Lower leg skin (tissue), 4 donors: ENCODE data around the gene DENND1A. TPM values are rescaled to one million over a fixed set of nuclear protein-coding genes. Genes with fewer than 3 reads are reported as not detected.

Source experiments
- DNase-seq, 2 donors: peaks; one replicate each; pipeline ENCODE4 v3.0.0-alpha.2; 2019; ENCODE audit warnings: low spot score in 2 of 2
- H3K4me3 ChIP-seq: fragments of 200-600 bp; sonication (generic); 2 replicates; pipeline ENCODE4 v1.5.1; 2017; ENCODE audit warnings: mild to moderate bottlenecking, low read depth; ENCODE audit not compliant: poor library complexity, severe bottlenecking
- POLR2A ChIP-seq, 2 donors: fragments of 450-650 bp; IDR thresholded peaks; one replicate each; pipeline ENCODE4 v1.6.1; 2016 to 2017; ENCODE audit warnings: antibody characterized with exemption in 2 of 2, mild to moderate bottlenecking in 1 of 2, moderate library complexity in 1 of 2
- WGBS, 2 donors: methylation state at CpG; one replicate each; pipeline ENCODE4 v1.1.5; 2018; 5-methylcytosine and 5-hydroxymethylcytosine counted together
- intact Hi-C: fragments of 100-400 bp; cut with DNase I; formaldehyde crosslinking; loops from one replicate; pipeline ENCODE4 v1.15.0; 2023; ENCODE audit warnings: low total_unique reads
- total RNA-seq, 4 donors: library from RNA; depleted of rRNA; stranded (reverse); fragments of >200 nt; gene quantifications; one replicate each; pipeline ENCODE4 v1.1.0, GENCODE V29; 2016
- TF ChIP-seq, protein P1 (sequence below), 3 donors: fragments of 450-650 bp; IDR thresholded peaks; one replicate each; pipeline ENCODE4 v1.5.1; 2016; ENCODE audit warnings: antibody characterized with exemption in 3 of 3, mild to moderate bottlenecking in 3 of 3, moderate library complexity in 2 of 3

Gene DENND1A
- total RNA-seq, 4 donors from 2014 or later: 6.5 to 16.3 (median 12.3) TPM

DNA sequence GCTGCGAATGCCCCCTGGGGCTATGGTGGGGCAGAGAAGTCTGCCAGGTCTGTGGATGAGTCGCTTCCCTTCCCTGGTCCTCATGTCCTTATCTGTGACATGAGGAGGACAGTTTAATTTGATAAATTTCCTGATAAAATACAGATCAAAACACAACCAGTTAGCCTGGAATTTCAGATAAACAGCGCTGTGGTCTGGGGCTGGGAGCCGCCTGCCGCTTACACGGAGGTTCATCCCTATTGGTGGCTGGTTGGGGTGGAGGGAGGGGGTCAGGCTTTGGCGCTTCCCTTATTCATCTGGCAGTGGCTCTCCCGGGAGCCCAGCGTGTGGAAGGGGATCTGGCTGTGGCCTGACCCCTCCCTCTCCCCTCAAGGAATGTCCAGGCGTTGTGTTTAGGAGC lies 556.0 kb downstream of the DENND1A start:
- intact Hi-C loops: no loop called here
- TF ChIP-seq, protein P1, sequence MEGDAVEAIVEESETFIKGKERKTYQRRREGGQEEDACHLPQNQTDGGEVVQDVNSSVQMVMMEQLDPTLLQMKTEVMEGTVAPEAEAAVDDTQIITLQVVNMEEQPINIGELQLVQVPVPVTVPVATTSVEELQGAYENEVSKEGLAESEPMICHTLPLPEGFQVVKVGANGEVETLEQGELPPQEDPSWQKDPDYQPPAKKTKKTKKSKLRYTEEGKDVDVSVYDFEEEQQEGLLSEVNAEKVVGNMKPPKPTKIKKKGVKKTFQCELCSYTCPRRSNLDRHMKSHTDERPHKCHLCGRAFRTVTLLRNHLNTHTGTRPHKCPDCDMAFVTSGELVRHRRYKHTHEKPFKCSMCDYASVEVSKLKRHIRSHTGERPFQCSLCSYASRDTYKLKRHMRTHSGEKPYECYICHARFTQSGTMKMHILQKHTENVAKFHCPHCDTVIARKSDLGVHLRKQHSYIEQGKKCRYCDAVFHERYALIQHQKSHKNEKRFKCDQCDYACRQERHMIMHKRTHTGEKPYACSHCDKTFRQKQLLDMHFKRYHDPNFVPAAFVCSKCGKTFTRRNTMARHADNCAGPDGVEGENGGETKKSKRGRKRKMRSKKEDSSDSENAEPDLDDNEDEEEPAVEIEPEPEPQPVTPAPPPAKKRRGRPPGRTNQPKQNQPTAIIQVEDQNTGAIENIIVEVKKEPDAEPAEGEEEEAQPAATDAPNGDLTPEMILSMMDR (IDR thresholded peaks at IDR 0.05): no peak
- no peak for TF ChIP-seq POLR2A (IDR thresholded peaks at IDR 0.05)
- no peak for DNase-seq
- H3K4me3 ChIP-seq: no peak overlapping the region
- WGBS, 2 donors: 14 to 32% methylated on average over 9 to 10 of the region's 10 CpGs

DNA sequence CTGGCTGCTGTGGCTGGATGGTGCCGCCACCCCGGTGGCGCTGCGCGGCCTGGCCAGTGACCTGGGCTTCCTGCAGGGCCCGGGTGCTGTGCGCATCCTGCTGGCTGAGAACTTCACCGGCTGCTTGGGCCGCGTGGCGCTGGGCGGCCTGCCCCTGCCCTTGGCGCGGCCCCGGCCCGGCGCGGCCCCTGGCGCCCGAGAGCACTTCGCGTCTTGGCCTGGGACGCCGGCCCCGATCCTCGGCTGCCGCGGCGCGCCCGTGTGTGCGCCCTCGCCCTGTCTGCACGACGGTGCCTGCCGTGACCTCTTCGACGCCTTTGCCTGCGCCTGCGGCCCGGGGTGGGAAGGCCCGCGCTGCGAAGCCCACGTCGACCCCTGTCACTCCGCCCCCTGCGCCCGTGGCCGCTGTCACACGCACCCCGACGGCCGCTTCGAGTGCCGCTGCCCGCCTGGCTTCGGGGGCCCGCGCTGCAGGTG lies 556.4 kb downstream of the DENND1A start:
- DNase-seq: no peak
- WGBS, 2 donors: 7 to 18% methylated on average over 6 to 44 of the region's 60 CpGs
- no peak overlapping the region for H3K4me3 ChIP-seq
- intact Hi-C loops: no loop called here
- no peak for TF ChIP-seq POLR2A (IDR thresholded peaks at IDR 0.05)
- TF ChIP-seq, protein P1 (IDR thresholded peaks at IDR 0.05): no peak

DNA sequence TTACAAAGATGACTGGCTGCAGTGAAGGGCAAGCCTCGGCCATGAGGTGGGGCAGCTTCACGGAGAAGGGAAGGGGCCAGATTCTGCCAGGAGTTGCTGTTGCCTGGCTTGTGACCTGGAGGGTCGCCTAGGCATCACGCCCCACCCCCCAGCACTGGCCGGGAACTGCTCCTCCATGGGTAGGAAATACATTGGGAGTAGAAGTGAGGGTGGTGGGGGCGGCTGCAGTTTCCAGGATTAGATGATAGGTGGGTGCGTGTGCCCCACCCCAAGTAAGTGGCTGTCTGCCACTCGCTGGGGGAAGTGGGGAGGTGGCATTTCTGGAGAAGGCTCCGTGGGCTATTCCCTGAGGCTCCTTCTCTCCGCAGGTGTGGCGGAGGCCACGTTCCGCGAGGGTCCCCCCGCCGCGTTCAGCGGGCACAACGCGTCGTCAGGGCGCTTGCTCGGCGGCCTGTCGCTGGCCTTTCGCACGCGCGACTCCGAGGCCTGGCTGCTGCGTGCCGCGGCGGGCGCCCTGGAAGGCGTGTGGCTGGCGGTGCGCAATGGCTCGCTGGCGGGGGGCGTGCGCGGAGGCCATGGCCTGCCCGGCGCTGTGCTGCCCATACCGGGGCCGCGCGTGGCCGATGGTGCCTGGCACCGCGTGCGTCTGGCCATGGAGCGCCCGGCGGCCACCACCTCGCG lies 557.0 kb downstream of the DENND1A start:
- TF ChIP-seq, protein P1 (IDR thresholded peaks at IDR 0.05): no peak
- no peak overlapping the region for H3K4me3 ChIP-seq
- WGBS, 2 donors: 33 to 44% methylated on average over 10 to 19 of the region's 58 CpGs
- no peak for DNase-seq
- intact Hi-C loops: no loop called here

DNA sequence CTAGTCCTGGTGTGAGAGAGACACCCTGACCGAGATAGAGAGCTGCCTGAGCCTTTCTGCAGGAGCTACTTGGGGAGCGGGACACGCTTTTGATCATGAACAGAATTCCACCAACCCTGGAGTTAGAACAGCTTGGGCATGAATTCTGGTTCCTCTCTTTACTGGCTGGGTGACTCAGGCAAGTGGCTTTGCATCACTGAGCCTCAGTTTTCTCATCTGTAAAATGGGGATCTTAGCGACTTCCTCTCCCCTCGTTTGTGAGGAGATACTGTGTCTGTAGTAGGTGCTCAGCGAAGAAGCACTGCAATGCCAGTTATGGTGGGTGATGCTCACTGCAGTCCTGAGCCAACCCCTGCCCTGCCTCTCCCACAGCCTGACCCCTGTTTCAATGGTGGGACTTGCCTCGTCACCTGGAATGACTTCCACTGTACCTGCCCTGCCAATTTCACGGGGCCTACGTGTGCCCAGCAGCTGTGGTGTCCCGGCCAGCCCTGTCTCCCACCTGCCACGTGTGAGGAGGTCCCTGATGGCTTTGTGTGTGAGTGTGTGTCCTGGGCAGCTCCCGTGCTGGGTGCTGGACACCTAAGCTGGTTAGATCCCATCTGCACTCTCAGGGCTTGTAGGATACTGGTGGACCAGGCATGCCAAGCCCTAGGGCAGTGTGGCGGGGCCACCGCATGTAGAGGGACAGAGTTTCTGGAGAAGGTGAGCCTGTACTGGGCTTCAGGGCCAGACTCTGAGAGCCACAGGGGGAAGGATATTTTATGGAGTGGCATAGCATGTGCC lies 557.9 kb downstream of the DENND1A start:
- intact Hi-C loops: no loop called here

DNA sequence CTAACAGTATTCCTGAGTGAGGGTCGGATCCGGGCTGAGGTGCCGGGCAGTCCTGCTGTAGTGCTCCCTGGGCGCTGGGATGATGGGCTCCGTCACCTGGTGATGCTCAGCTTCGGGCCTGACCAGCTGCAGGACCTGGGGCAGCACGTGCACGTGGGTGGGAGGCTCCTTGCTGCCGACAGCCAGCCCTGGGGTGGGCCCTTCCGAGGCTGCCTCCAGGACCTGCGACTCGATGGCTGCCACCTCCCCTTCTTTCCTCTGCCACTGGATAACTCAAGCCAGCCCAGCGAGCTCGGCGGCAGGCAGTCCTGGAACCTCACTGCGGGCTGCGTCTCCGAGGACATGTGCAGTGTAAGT lies 558.7 kb downstream of the DENND1A start:
- TF ChIP-seq, protein P1 (IDR thresholded peaks at IDR 0.05): no peak
- TF ChIP-seq POLR2A (IDR thresholded peaks at IDR 0.05): no peak
- WGBS, 2 donors: 71 to 73% methylated on average over 15 to 18 of the region's 18 CpGs
- no peak for DNase-seq
- no peak overlapping the region for H3K4me3 ChIP-seq
- intact Hi-C loops: no loop called here

More for the DNA sequence above, 557.9 kb downstream of the DENND1A start:
- WGBS, 2 donors: 79% methylated on average over 13 to 14 of the region's 14 CpGs
- DNase-seq: no peak
- no peak overlapping the region for H3K4me3 ChIP-seq
- no peak for TF ChIP-seq POLR2A (IDR thresholded peaks at IDR 0.05)
- TF ChIP-seq, protein P1 (IDR thresholded peaks at IDR 0.05): no peak
